Activated T-helper 1 cell treated with anti-CD3 and anti-CD28 coated beads, Interleukin-12 subunit alpha, Interleukin-12 subunit beta, Interleukin-2, Interleukin-4 antibody, amounts not matched to agents 30 ng/mL and 10 ng/mL and 1 ng/mL, durations not matched to agents 14 hours and 24 hours and 36 hours (primary cell): ENCODE measurements around the gene ZSCAN25. TPM values are rescaled to one million over a fixed set of nuclear protein-coding genes. Genes with fewer than 3 reads are reported as not detected.

Experiments
- total RNA-seq: library from RNA; stranded (reverse); gene quantifications from 2 replicates; pipeline ENCODE4 v1.2.3, GENCODE V29; 2022

The ZSCAN25 gene
- total RNA-seq, 1 donor from 2014 or later, result 31.5 TPM

Other genes with a start within 250 kb of the ZSCAN25 start
- gene ARPC1B, start 242.2 kb upstream of the ZSCAN25 start, total RNA-seq, result 254 and 256 TPM in 2 replicates
- 160 and 162 TPM in 2 replicates for gene PDAP1, start 208.3 kb upstream of the ZSCAN25 start, total RNA-seq
- gene BUD31, start 208.0 kb upstream of the ZSCAN25 start, total RNA-seq, result 132 and 145 TPM in 2 replicates
- 13.7 and 16.0 TPM in 2 replicates for gene PTCD1, start 178.1 kb upstream of the ZSCAN25 start, total RNA-seq
- 92.3 and 93.2 TPM in 2 replicates for gene CPSF4, start 178.0 kb upstream of the ZSCAN25 start, total RNA-seq
- 392 and 397 TPM in 2 replicates for gene ATP5MF, start 150.8 kb upstream of the ZSCAN25 start, total RNA-seq
- gene ZNF789, start 144.1 kb upstream of the ZSCAN25 start, total RNA-seq, result 19.6 and 22.4 TPM in 2 replicates
- 38.3 and 40.8 TPM in 2 replicates for gene ZNF394, start 116.7 kb upstream of the ZSCAN25 start, total RNA-seq
- gene ZKSCAN5, start 112.3 kb upstream of the ZSCAN25 start, total RNA-seq, result 8.0 and 8.1 TPM in 2 replicates
- gene FAM200A, start 64.8 kb upstream of the ZSCAN25 start, total RNA-seq, result 4.7 and 5.2 TPM in 2 replicates
- 77.9 and 79.9 TPM in 2 replicates for gene ZNF655, start 58.3 kb upstream of the ZSCAN25 start, total RNA-seq
- 0.60 and 0.64 TPM in 2 replicates for gene TMEM225B, start 18.7 kb upstream of the ZSCAN25 start, total RNA-seq
- gene CYP3A5, start 63.0 kb downstream of the ZSCAN25 start, total RNA-seq, result not detected in 2 replicates
- gene CYP3A7, start 118.2 kb downstream of the ZSCAN25 start, total RNA-seq, result not detected in 2 replicates
- gene CYP3A4, start 167.2 kb downstream of the ZSCAN25 start, total RNA-seq, result not detected in 2 replicates
- gene CYP3A43, start 211.1 kb downstream of the ZSCAN25 start, total RNA-seq, result not detected in 2 replicates